ENCODE results near the gene TMEM108.

DNA sequence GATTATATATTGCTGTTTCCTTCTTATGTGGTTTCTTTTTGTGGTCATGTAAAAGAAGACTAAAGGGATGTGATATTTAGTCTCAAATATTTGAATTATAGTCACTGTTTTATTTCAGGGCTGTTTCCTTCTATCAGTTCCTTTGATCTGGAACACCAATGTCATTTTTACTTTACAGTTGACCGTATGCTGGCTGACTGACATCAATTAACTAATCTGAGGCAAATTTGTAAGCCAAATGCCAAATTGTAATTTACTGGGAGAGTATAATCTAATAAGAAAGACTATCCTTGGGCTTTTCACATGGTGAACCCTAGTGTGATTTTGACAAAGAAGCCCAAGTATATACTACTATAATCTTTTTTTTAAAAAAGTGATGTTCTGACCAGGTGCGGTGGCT, 87.6 kb downstream of the TMEM108 start:
- TF ChIP-seq POLR2AphosphoS5 (IDR thresholded peaks at IDR 0.05; ENCODE audit: low read depth, low read length) (no peak), POLR2A (IDR thresholded peaks at IDR 0.05; ENCODE audit: low read depth, low read length) (no peak), PAX5 (IDR thresholded peaks at IDR 0.05; ENCODE audit: insufficient read depth, low read length, severe bottlenecking) (no peak), SPI1 (IDR thresholded peaks at IDR 0.05; ENCODE audit: low read depth, low read length) (no peak), TAF1 (IDR thresholded peaks at IDR 0.05; ENCODE audit: low read depth, low read length) (no peak)
